ENCODE measurements around the gene SCGN. TPM values are rescaled to one million over a fixed set of nuclear protein-coding genes. Genes with fewer than 3 reads are reported as not detected.

The SCGN gene
- total RNA-seq, 2 experiments from 2014 or later = not detected

DNA sequence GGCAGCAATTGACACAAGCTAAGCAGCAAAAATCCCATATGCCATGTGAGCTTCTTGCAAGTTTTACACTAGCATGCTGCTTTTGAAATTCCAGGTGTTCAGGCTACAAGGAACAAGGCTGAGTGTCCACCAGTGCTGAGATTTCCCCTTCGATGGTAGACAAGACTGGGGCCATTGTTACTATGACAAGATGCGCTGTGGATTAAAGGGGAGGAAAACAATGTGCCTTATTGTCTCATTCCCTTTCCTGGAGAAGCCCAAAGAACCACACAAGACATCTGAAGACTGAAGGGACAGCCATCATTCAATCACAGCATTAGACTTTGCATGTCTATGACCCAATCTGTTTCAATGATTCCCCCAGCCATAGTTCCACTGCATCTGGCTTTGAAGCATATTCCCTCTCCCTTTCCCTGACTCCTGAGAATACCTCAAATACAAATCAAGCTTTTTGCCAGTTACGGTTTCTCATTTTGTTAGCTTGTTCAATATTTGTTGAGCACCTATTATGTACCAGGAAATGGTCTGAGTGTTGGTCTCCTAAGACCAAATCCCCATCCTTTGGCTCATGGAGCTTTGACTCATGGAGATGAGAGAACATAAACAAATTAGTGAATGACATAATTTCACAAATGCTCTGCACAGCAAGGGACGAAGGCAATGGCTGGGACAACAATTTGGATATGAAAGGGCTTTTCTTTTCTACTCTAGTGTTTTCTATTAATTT, 23.4 kb upstream of the SCGN start:
- TF ChIP-seq, protein P1, sequence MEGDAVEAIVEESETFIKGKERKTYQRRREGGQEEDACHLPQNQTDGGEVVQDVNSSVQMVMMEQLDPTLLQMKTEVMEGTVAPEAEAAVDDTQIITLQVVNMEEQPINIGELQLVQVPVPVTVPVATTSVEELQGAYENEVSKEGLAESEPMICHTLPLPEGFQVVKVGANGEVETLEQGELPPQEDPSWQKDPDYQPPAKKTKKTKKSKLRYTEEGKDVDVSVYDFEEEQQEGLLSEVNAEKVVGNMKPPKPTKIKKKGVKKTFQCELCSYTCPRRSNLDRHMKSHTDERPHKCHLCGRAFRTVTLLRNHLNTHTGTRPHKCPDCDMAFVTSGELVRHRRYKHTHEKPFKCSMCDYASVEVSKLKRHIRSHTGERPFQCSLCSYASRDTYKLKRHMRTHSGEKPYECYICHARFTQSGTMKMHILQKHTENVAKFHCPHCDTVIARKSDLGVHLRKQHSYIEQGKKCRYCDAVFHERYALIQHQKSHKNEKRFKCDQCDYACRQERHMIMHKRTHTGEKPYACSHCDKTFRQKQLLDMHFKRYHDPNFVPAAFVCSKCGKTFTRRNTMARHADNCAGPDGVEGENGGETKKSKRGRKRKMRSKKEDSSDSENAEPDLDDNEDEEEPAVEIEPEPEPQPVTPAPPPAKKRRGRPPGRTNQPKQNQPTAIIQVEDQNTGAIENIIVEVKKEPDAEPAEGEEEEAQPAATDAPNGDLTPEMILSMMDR (IDR thresholded peaks at IDR 0.05) = no peak
- no peaks in the 10 kb centered on the region for H3K36me3 ChIP-seq (ENCODE audit: insufficient read depth, low read length)

DNA sequence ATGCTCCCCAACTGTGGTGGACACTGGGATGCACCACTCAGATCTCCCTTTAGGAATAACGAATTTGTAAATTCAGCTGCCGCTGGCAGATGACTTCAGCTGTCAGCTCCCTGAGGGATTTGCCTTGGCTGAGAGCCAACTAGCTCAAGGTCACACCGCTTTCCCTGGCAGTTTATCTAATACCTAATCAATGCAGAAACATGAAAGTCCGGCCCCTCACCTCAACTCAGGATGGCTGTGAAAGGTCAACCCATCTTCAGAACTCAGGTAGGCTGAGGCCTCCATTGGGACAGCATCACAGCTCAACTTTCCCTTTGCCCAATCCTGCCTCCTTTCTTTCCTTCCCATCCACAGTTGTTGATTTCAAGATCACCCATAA, 22.8 kb upstream of the SCGN start:
- TF ChIP-seq, protein P1 (IDR thresholded peaks at IDR 0.05) = no peak
- Mint-ChIP-seq H3K36me3 (ENCODE audit: low read depth) (no peaks in the 10 kb centered on the region), H3K9me3 (no peaks in the 10 kb centered on the region), H3K4me3 (no peak overlapping the region), H3K27me3 (peaks cover 44% of the 10 kb centered on the region), H3K4me1 (ENCODE audit: low read depth) (no peaks in the 10 kb centered on the region), H3K27ac (no peak overlapping the region)
- Histone ChIP-seq H3K27ac (ENCODE audit: low read depth in 1 of 2, low read length in 2 of 2) (no peak overlapping the region), H3K4me3 (ENCODE audit: low read length) (no peak overlapping the region), H3K27me3 (ENCODE audit: control insufficient read depth in 1 of 2, insufficient read depth in 2 of 2, low read length in 2 of 2) (peaks cover 10 to 15% of the 10 kb centered on the region in 2 experiments), H3K36me3 (ENCODE audit: insufficient read depth, low read length) (no peaks in the 10 kb centered on the region), H3K4me1 (ENCODE audit: insufficient read depth, low read length) (no peaks in the 10 kb centered on the region), H3K9me3 (ENCODE audit: control insufficient read depth in 1 of 2, insufficient read depth in 1 of 2, low read length in 2 of 2) (no peaks in the 10 kb centered on the region)
- ATAC-seq (ENCODE audit: poor library complexity) = no peak
- ChIA-PET POLR2A (no interaction called here), CTCF (no interaction called here)
- intact Hi-C loops (cut with DNase I, micrococcal nuclease) = no loop called here
- DNase-seq = no peak

More for the DNA sequence above, 23.4 kb upstream of the SCGN start:
- intact Hi-C loops (cut with DNase I, micrococcal nuclease) = no loop called here
- Histone ChIP-seq H3K27me3 (ENCODE audit: control insufficient read depth in 1 of 2, insufficient read depth in 2 of 2, low read length in 2 of 2) (peaks cover 10 to 15% of the 10 kb centered on the region in 2 experiments), H3K9me3 (ENCODE audit: control insufficient read depth in 1 of 2, insufficient read depth in 1 of 2, low read length in 2 of 2) (no peaks in the 10 kb centered on the region), H3K27ac (ENCODE audit: low read depth in 1 of 2, low read length in 2 of 2) (no peak overlapping the region), H3K4me3 (ENCODE audit: low read length) (no peak overlapping the region), H3K4me1 (ENCODE audit: insufficient read depth, low read length) (no peaks in the 10 kb centered on the region)
- Mint-ChIP-seq H3K27ac (no peak overlapping the region), H3K27me3 (peaks cover 39% of the 10 kb centered on the region), H3K4me3 (no peak overlapping the region), H3K9me3 (no peaks in the 10 kb centered on the region), H3K36me3 (ENCODE audit: low read depth) (no peaks in the 10 kb centered on the region), H3K4me1 (ENCODE audit: low read depth) (no peaks in the 10 kb centered on the region)
- ATAC-seq (ENCODE audit: poor library complexity) (no peak), DNase-seq (no peak)
- ChIA-PET POLR2A (no interaction called here), CTCF (no interaction called here)

DNA sequence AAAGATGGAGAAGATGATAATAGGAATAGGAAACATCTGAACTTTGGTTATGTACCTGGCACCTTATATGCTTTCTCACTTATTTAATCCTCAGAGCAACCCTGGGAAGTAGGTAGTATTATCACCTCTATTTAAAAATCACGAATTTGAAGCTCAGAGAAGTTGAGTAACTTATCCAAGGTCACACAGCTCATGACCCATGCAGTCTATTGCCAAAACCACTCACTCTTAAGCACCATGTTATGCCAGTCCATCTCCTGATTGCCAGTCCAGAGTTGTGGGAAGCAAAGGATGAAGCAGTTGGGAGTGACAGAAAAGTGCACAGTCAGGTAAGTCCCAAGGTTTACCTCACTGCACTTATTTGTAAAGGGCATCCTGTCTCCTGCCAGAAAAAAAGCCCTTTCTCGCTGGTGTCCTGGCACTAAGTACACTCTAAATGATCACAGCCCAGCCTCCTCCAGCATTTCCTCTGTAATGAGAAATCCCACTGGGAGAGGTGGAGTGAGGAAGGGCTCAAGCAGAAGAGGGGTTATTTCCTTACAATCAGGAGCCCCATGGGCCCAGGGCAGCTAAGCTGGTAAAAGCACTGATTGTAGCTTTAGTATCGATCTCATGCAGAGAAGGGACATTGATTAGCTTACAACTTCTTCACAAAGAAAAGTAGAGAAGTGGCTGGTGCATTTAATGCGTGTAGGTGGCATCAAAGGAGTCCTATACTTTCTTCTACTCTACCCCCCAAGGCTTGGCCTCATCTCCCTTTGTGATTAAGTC, 21.3 kb upstream of the SCGN start:
- ChIA-PET CTCF (no interaction called here), POLR2A (no interaction called here)
- no peaks in the 10 kb centered on the region for H3K9me3 Mint-ChIP-seq
- H3K36me3 Mint-ChIP-seq (ENCODE audit: low read depth) = no peaks in the 10 kb centered on the region
- H3K4me1 Mint-ChIP-seq (ENCODE audit: low read depth) = no peaks in the 10 kb centered on the region
- intact Hi-C loops (cut with DNase I, micrococcal nuclease) = no loop called here
- TF ChIP-seq, protein P1 (IDR thresholded peaks at IDR 0.05) = no peak
- DNase-seq (no peak), ATAC-seq (ENCODE audit: poor library complexity) (no peak)
- Histone ChIP-seq H3K27me3 (ENCODE audit: control insufficient read depth in 1 of 2, insufficient read depth in 2 of 2, low read length in 2 of 2) (peaks cover 10 to 15% of the 10 kb centered on the region in 2 experiments), H3K9me3 (ENCODE audit: control insufficient read depth in 1 of 2, insufficient read depth in 1 of 2, low read length in 2 of 2) (no peaks in the 10 kb centered on the region), H3K4me3 (ENCODE audit: low read length) (no peak overlapping the region), H3K36me3 (ENCODE audit: insufficient read depth, low read length) (no peaks in the 10 kb centered on the region), H3K4me1 (ENCODE audit: insufficient read depth, low read length) (no peaks in the 10 kb centered on the region), H3K27ac (ENCODE audit: low read depth in 1 of 2, low read length in 2 of 2) (no peak overlapping the region)
- H3K4me3 Mint-ChIP-seq = no peak overlapping the region
- no peak overlapping the region for H3K27ac Mint-ChIP-seq
- H3K27me3 Mint-ChIP-seq = peaks cover 49% of the 10 kb centered on the region
